Central memory CD8-positive, alpha-beta T cell (primary cell): ENCODE results near the gene NKD2.
"Not testable (repeated sequence)": the region's sequence is repeated elsewhere in the genome, so short reads cannot be mapped to it uniquely, and the experiment has no call there.

Experiments
- ATAC-seq: fragments of 150-1000 bp; cut with Tn5 transposase; replicated peaks from 2 replicates; pipeline ENCODE4 v1.10.0; 2022; ENCODE audit warnings: mild to moderate bottlenecking, moderate FRiP score, moderate number of reproducible peaks; ENCODE audit not compliant: poor library complexity, severe bottlenecking; ENCODE audit errors: extremely low read depth
- DNase-seq, 2 donors: peaks; one replicate each; pipeline ENCODE4 v3.0.0; 2021; ENCODE audit warnings: low spot score in 2 of 2
- H3K27ac Mint-ChIP-seq: one replicate; pipeline ENCODE4 v1.8.0; 2022; ENCODE audit warnings: low read depth, mild to moderate bottlenecking, moderate library complexity, mixed read lengths
- H3K27me3 Mint-ChIP-seq: one replicate; pipeline ENCODE4 v1.8.0; 2022; ENCODE audit warnings: mixed read lengths
- H3K36me3 Mint-ChIP-seq: one replicate; pipeline ENCODE4 v1.8.0; 2022; ENCODE audit warnings: mild to moderate bottlenecking, moderate library complexity, mixed read lengths; ENCODE audit not compliant: insufficient read depth
- H3K4me1 Mint-ChIP-seq: one replicate; pipeline ENCODE4 v1.8.0; 2022; ENCODE audit warnings: mixed read lengths
- H3K4me3 Mint-ChIP-seq: one replicate; pipeline ENCODE4 v1.8.0; 2022; ENCODE audit warnings: mild to moderate bottlenecking, moderate library complexity, mixed read lengths
- H3K9me3 Mint-ChIP-seq: one replicate; pipeline ENCODE4 v1.8.0; 2022; ENCODE audit warnings: mixed read lengths

The NKD2 gene

GRCh38 chr5:1059884-1060263 is 51.3 kb downstream of the NKD2 start:
- Mint-ChIP-seq H3K9me3 (no peaks in the 10 kb centered on the region), H3K27me3 (no peaks in the 10 kb centered on the region), H3K4me3 (no peak overlapping the region), H3K4me1 (no peaks in the 10 kb centered on the region), H3K36me3 (peaks cover 4% of the 10 kb centered on the region), H3K27ac (no peak overlapping the region)
- ATAC-seq (no peak), DNase-seq (no peak)

- no peak overlapping the region for H3K4me3 Mint-ChIP-seq
- no peaks in the 10 kb centered on the region for H3K27me3 Mint-ChIP-seq
- no peaks in the 10 kb centered on the region for H3K4me1 Mint-ChIP-seq
- no peak for DNase-seq
- no peaks in the 10 kb centered on the region for H3K9me3 Mint-ChIP-seq
- H3K36me3 Mint-ChIP-seq = peaks cover 6% of the 10 kb centered on the region
- no peak overlapping the region for H3K27ac Mint-ChIP-seq
- ATAC-seq = no peak
Measured at GRCh38 chr5:1060535-1060981, 52.0 kb downstream of the NKD2 start.

GRCh38 chr5:1061292-1061691 is 52.7 kb downstream of the NKD2 start:
- not testable (repeated sequence) for ATAC-seq, DNase-seq, H3K4me3 Mint-ChIP-seq, H3K9me3 Mint-ChIP-seq, H3K36me3 Mint-ChIP-seq, H3K27ac Mint-ChIP-seq, H3K27me3 Mint-ChIP-seq, H3K4me1 Mint-ChIP-seq

GRCh38 chr5:1061916-1062315 is 53.3 kb downstream of the NKD2 start:
- ATAC-seq (no peak), DNase-seq (no peak)
- Mint-ChIP-seq H3K36me3 (peaks cover 6% of the 10 kb centered on the region), H3K27ac (no peak overlapping the region), H3K4me3 (no peak overlapping the region), H3K27me3 (no peaks in the 10 kb centered on the region), H3K4me1 (no peaks in the 10 kb centered on the region), H3K9me3 (no peaks in the 10 kb centered on the region)

- Mint-ChIP-seq H3K36me3 (peaks cover 6% of the 10 kb centered on the region), H3K27ac (no peak overlapping the region), H3K9me3 (no peaks in the 10 kb centered on the region), H3K27me3 (no peaks in the 10 kb centered on the region), H3K4me1 (no peaks in the 10 kb centered on the region), H3K4me3 (no peak overlapping the region)
- DNase-seq (no peak), ATAC-seq (no peak)
Measured at GRCh38 chr5:1062761-1063568, 54.4 kb downstream of the NKD2 start.

GRCh38 chr5:1063661-1064382 is 55.2 kb downstream of the NKD2 start:
- H3K27me3 Mint-ChIP-seq = no peaks in the 10 kb centered on the region
- H3K4me3 Mint-ChIP-seq = no peak overlapping the region
- H3K27ac Mint-ChIP-seq = no peak overlapping the region
- DNase-seq (no peak), ATAC-seq (no peak)
- H3K9me3 Mint-ChIP-seq = no peaks in the 10 kb centered on the region
- no peaks in the 10 kb centered on the region for H3K4me1 Mint-ChIP-seq
- H3K36me3 Mint-ChIP-seq = peaks cover 6% of the 10 kb centered on the region

- H3K27ac Mint-ChIP-seq = peak overlapping the region; percentile 88
- no peak overlapping the region for H3K4me3 Mint-ChIP-seq
- no peaks in the 10 kb centered on the region for H3K9me3 Mint-ChIP-seq
- H3K36me3 Mint-ChIP-seq = peaks cover 4% of the 10 kb centered on the region
- H3K4me1 Mint-ChIP-seq = no peaks in the 10 kb centered on the region
- ATAC-seq (no peak), DNase-seq (no peak)
- no peaks in the 10 kb centered on the region for H3K27me3 Mint-ChIP-seq
Measured at GRCh38 chr5:1064383-1065142, 56.0 kb downstream of the NKD2 start.

GRCh38 chr5:1065143-1065750 is 56.6 kb downstream of the NKD2 start:
- no peak for ATAC-seq
- Mint-ChIP-seq H3K27me3 (no peaks in the 10 kb centered on the region), H3K9me3 (no peaks in the 10 kb centered on the region), H3K27ac (peak overlapping the region; percentile 88), H3K4me1 (no peaks in the 10 kb centered on the region), H3K4me3 (no peak overlapping the region), H3K36me3 (peaks cover 4% of the 10 kb centered on the region)
- DNase-seq = no peak

GRCh38 chr5:1065891-1066650 is 57.5 kb downstream of the NKD2 start:
- Mint-ChIP-seq H3K36me3 (peaks cover 4% of the 10 kb centered on the region), H3K4me3 (no peak overlapping the region), H3K27me3 (no peaks in the 10 kb centered on the region), H3K9me3 (no peaks in the 10 kb centered on the region), H3K27ac (peak overlapping the region; percentile 85), H3K4me1 (no peaks in the 10 kb centered on the region)
- no peak for DNase-seq
- ATAC-seq = no peak

- Mint-ChIP-seq H3K4me1 (no peaks in the 10 kb centered on the region), H3K4me3 (no peak overlapping the region), H3K36me3 (peaks cover 2% of the 10 kb centered on the region), H3K27ac (peak overlapping the region; percentile 85), H3K27me3 (no peaks in the 10 kb centered on the region), H3K9me3 (no peaks in the 10 kb centered on the region)
- DNase-seq (no peak), ATAC-seq (no peak)
Measured at GRCh38 chr5:1066676-1067075, 58.1 kb downstream of the NKD2 start.

GRCh38 chr5:1067141-1068121 is 58.8 kb downstream of the NKD2 start:
- DNase-seq (no peak), ATAC-seq (no peak)
- Mint-ChIP-seq H3K4me1 (no peaks in the 10 kb centered on the region), H3K36me3 (peaks cover 2% of the 10 kb centered on the region), H3K27me3 (no peaks in the 10 kb centered on the region), H3K9me3 (no peaks in the 10 kb centered on the region), H3K27ac (peak overlapping the region; percentile 85), H3K4me3 (no peak overlapping the region)
